B cell (primary cell): ENCODE measurements around the gene CDCA7L. TPM values are rescaled to one million over a fixed set of nuclear protein-coding genes. Genes with fewer than 3 reads are reported as not detected.
A peak's percentile ranks its signal among the peaks of the same experiment; 100 is the strongest.

Experiments used
- ATAC-seq: fragments of 200-7000 bp; cut with Tn5 transposase; one replicate; pipeline ENCODE4 v1.10.0; 2021; ENCODE audit warnings: low read depth, mild to moderate bottlenecking, moderate number of reproducible peaks, moderate library complexity
- CTCF ChIA-PET: fragments of 350-600 bp; sonication (Branson Sonifier 250); formaldehyde crosslinking; loops from one replicate; lab custom pipeline; 2021; ENCODE audit warnings: antibody characterized with exemption, inconsistent platforms; lab: Charles Lee
- POLR2A ChIA-PET: fragments of 350-600 bp; sonication (Branson Sonifier 250); formaldehyde crosslinking; loops from one replicate; lab custom pipeline; 2021; ENCODE audit warnings: antibody characterized with exemption; lab: Charles Lee
- DNase-seq: peaks from one replicate; pipeline ENCODE4 v3.0.0; 2013
- H2AFZ ChIP-seq: 2 replicates; pipeline ENCODE4 v1.6.1; 2012; ENCODE audit warnings: mild to moderate bottlenecking, low read depth, low read length; ENCODE audit not compliant: insufficient read depth, poor library complexity, severe bottlenecking
- H3K27ac ChIP-seq, 2 donors: 1 replicate in 1 of 2; 2 replicates in 1 of 2; pipeline ENCODE4 v1.5.1; 2012 to 2013; ENCODE audit warnings: low read length in 2 of 2, mild to moderate bottlenecking in 2 of 2, moderate library complexity in 1 of 2
- H3K27me3 ChIP-seq, 4 experiments: fragments of 200-600 bp in 1 of 4; sonication (generic) in 1 of 4; replicated peaks in 1 of 4; 1 replicate in 2 of 4; 2 replicates in 2 of 4; pipeline versions ENCODE4 v1.6.1 to v1.7.0; 2013 to 2016; ENCODE audit warnings: low read length in 3 of 4, mild to moderate bottlenecking in 2 of 4, mixed read lengths in 1 of 4, moderate library complexity in 1 of 4; ENCODE audit not compliant: insufficient read depth in 4 of 4, control insufficient read depth in 3 of 4; ENCODE audit errors: control extremely low read depth in 1 of 4
- H3K36me3 ChIP-seq, 2 experiments: replicated peaks in 1 of 2; 1 replicate in 1 of 2; 2 replicates in 1 of 2; pipeline versions ENCODE4 v1.6.1 to v1.7.1; 2013; ENCODE audit warnings: low read length in 1 of 2; ENCODE audit not compliant: insufficient read depth in 2 of 2, control insufficient read depth in 1 of 2; ENCODE audit errors: control extremely low read depth in 1 of 2, extremely low read depth in 1 of 2
- H3K4me1 ChIP-seq, 2 donors: fragments of 200-600 bp in 1 of 2; sonication (generic) in 1 of 2; 1 replicate in 1 of 2; 2 replicates in 1 of 2; pipeline versions ENCODE4 v1.5.1 to v1.6.1; 2013 to 2017; ENCODE audit warnings: low read length in 2 of 2; ENCODE audit not compliant: control insufficient read depth in 2 of 2, insufficient read depth in 2 of 2
- H3K4me2 ChIP-seq: replicated peaks from 2 replicates; pipeline ENCODE3; 2012; ENCODE audit warnings: mild to moderate bottlenecking, low read depth, low read length; ENCODE audit not compliant: poor library complexity, severe bottlenecking
- H3K4me3 ChIP-seq, 5 experiments: fragments of 200-600 bp in 1 of 5; sonication (generic) in 1 of 5; 1 replicate in 3 of 5; 2 replicates in 2 of 5; pipeline versions ENCODE4 v1.5.1 to v1.7.0; 2011 to 2016; ENCODE audit warnings: low read length in 4 of 5, mild to moderate bottlenecking in 4 of 5, low read depth in 2 of 5, control low read depth in 1 of 5, moderate library complexity in 1 of 5; ENCODE audit not compliant: insufficient read depth in 1 of 5; ENCODE audit errors: control extremely low read depth in 1 of 5, extremely low read depth in 1 of 5
- H3K79me2 ChIP-seq: fragments of 200-600 bp; sonication (generic); one replicate; pipeline ENCODE4 v1.6.0; 2016; ENCODE audit warnings: low read length; ENCODE audit not compliant: control insufficient read depth, insufficient read depth
- H3K9ac ChIP-seq: fragments of 200-600 bp; sonication (generic); 2 replicates; pipeline ENCODE4 v1.6.1; 2017; ENCODE audit warnings: mild to moderate bottlenecking, low read length, moderate library complexity
- H3K9me3 ChIP-seq, 3 donors: one replicate each; pipeline versions ENCODE4 v1.6.1 to v1.7.1; 2013; ENCODE audit warnings: low read length in 2 of 3; ENCODE audit not compliant: control insufficient read depth in 2 of 3, insufficient read depth in 1 of 3; ENCODE audit errors: control extremely low read depth in 1 of 3
- H4K20me1 ChIP-seq: 2 replicates; pipeline ENCODE4 v1.6.0; 2012; ENCODE audit warnings: mild to moderate bottlenecking, low read length; ENCODE audit not compliant: insufficient read depth, control insufficient read depth, poor library complexity, severe bottlenecking
- H3K27ac Mint-ChIP-seq: one replicate; pipeline ENCODE4 v1.8.0; 2021; ENCODE audit warnings: mixed read lengths
- H3K27me3 Mint-ChIP-seq: one replicate; pipeline ENCODE4 v1.8.0; 2021; ENCODE audit warnings: mixed read lengths
- H3K4me1 Mint-ChIP-seq: one replicate; pipeline ENCODE4 v1.8.0; 2021; ENCODE audit warnings: mixed read lengths
- H3K4me3 Mint-ChIP-seq: one replicate; pipeline ENCODE4 v1.8.0; 2021; ENCODE audit warnings: mixed read lengths
- H3K9me3 Mint-ChIP-seq: one replicate; pipeline ENCODE4 v1.8.0; 2022; ENCODE audit warnings: mixed read lengths; ENCODE audit not compliant: insufficient read depth
- CTCF ChIP-seq: fragments of 200-600 bp; IDR thresholded peaks from one replicate; pipeline ENCODE4 v1.8.0; 2022; ENCODE audit warnings: antibody characterized with exemption, mild to moderate bottlenecking
- EZH2 ChIP-seq: IDR thresholded peaks from 2 replicates; pipeline ENCODE4 v1.6.1; 2012; ENCODE audit warnings: borderline replicate concordance, low read depth, mild to moderate bottlenecking, moderate library complexity, low read length; ENCODE audit not compliant: insufficient read depth, poor library complexity, severe bottlenecking
- WGBS: methylation state at CpG from one replicate; pipeline ENCODE4 v1.1.5; 2013; ENCODE audit warnings: missing lambda C conversion rate; ENCODE audit not compliant: insufficient coverage; 5-methylcytosine and 5-hydroxymethylcytosine counted together
- intact Hi-C: fragments of 100-400 bp; cut with micrococcal nuclease; formaldehyde crosslinking; loops from one replicate; pipeline ENCODE4 v1.10.0; 2022
- polyA plus RNA-seq: library from polyadenylated mRNA; depleted of rRNA; stranded (reverse); fragments of >200 nt; gene quantifications from 2 replicates; pipeline ENCODE4 v1.2.3, GENCODE V29; 2012
- total RNA-seq, 2 donors: library from RNA; stranded (reverse); fragments of 120-200 nt in 1 of 2; gene quantifications; 1 replicate in 1 of 2; 2 replicates in 1 of 2; pipeline versions ENCODE4 v1.2.3 to v1.2.4, GENCODE V29; 2013 to 2022

CDCA7L gene
- total and polyA plus RNA-seq, 2 donors (not counting 1 experiment from before 2014, with no cell fraction given) = 84.0 to 129 TPM

GRCh38 chr7:21960922-21961321 is 15.2 kb upstream of the CDCA7L start:
- Histone ChIP-seq H3K9me3 (no peaks in the 10 kb centered on the region), H3K4me2 (no peak overlapping the region), H3K36me3 (no peaks in the 10 kb centered on the region), H3K9ac (no peak overlapping the region), H3K4me1 (peaks cover 31 to 32% of the 10 kb centered on the region in 2 donors), H3K27ac (no peak overlapping the region), H4K20me1 (no peaks in the 10 kb centered on the region), H3K79me2 (no peaks in the 10 kb centered on the region), H3K27me3 (no peaks in the 10 kb centered on the region), H3K4me3 (no peak overlapping the region), H2AFZ (no peak overlapping the region)
- 100% methylated on average over 1 of the region's 3 CpGs for WGBS
- intact Hi-C loops = no loop called here
- DNase-seq (no peak), ATAC-seq (no peak)
- Mint-ChIP-seq H3K27me3 (no peaks in the 10 kb centered on the region), H3K27ac (no peak overlapping the region), H3K4me3 (no peak overlapping the region), H3K4me1 (peaks cover 44% of the 10 kb centered on the region), H3K9me3 (no peaks in the 10 kb centered on the region)
- no peak for TF ChIP-seq CTCF
- no peak for TF ChIP-seq EZH2
- ChIA-PET POLR2A (no interaction called here), CTCF (no interaction called here)

GRCh38 chr7:21959387-21959776 is 13.7 kb upstream of the CDCA7L start:
- Histone ChIP-seq H3K27me3 (no peaks in the 10 kb centered on the region), H3K4me3 (no peak overlapping the region), H3K27ac (no peak overlapping the region), H3K4me1 (peaks cover 15 to 17% of the 10 kb centered on the region in 2 donors), H4K20me1 (no peaks in the 10 kb centered on the region), H3K4me2 (peak overlapping the region; percentile 35), H3K36me3 (no peaks in the 10 kb centered on the region), H3K9me3 (no peaks in the 10 kb centered on the region), H3K9ac (no peak overlapping the region), H3K79me2 (no peaks in the 10 kb centered on the region), H2AFZ (no peak overlapping the region)
- peaks cover 28% of the 10 kb centered on the region for H3K4me1 Mint-ChIP-seq
- ATAC-seq = no peak
- DNase-seq = peak; percentile 28
- TF ChIP-seq EZH2 (no peak), CTCF (no peak)
- ChIA-PET CTCF (no interaction called here), POLR2A (interaction anchor here (1.0 kb wide), 1 partner anchor 14 kb away, joined by 3 read pairs; the partner anchor contains the start of gene CDCA7L)
- H3K27ac Mint-ChIP-seq = no peak overlapping the region
- H3K27me3 Mint-ChIP-seq = no peaks in the 10 kb centered on the region
- no CpG with 5 or more reads among the region's 3 CpGs for WGBS
- intact Hi-C loops = no loop called here
- H3K9me3 Mint-ChIP-seq = no peaks in the 10 kb centered on the region
- peak overlapping the region; percentile 6 for H3K4me3 Mint-ChIP-seq
